Endothelial cell of umbilical vein (primary cell): Measurements from ENCODE around the gene SEMA3E. TPM values are rescaled to one million over a fixed set of nuclear protein-coding genes. Genes with fewer than 3 reads are reported as not detected.
"Not testable (repeated sequence)": the region's sequence is repeated elsewhere in the genome, so short reads cannot be mapped to it uniquely, and the experiment has no call there.

ENCODE experiments used
- BruUV-seq: library from RNA; stranded (reverse); fragments of 400-500 nt; replicated peaks from 2 replicates; lab custom pipeline; 2021; lab: Mats Ljungman, UMichigan
- CTCF ChIA-PET: fragments of 300-600, 350-600 bp; sonication (Branson Sonifier 250); formaldehyde crosslinking; loops from one replicate; lab custom pipeline; 2021; ENCODE audit warnings: antibody characterized with exemption, inconsistent platforms; lab: Charles Lee
- POLR2A ChIA-PET: fragments of 300-600, 350-600 bp; sonication (Branson Sonifier 250); formaldehyde crosslinking; loops from one replicate; lab custom pipeline; 2021; ENCODE audit warnings: antibody characterized with exemption, inconsistent platforms; lab: Charles Lee
- DNase-seq: peaks from one replicate; pipeline ENCODE4 v3.0.0-alpha.2; 2011; ENCODE audit warnings: low read depth, low spot score
- FAIRE-seq: peaks from 2 replicates; lab custom pipeline; 2011; peaks lifted over from hg19 to GRCh38; lab: Jason Lieb, UNC
- H2AFZ ChIP-seq: 2 replicates; pipeline ENCODE4 v1.6.0; 2012; ENCODE audit warnings: low read depth, low read length, control low read depth, inconsistent platforms
- H3K27ac ChIP-seq: 2 replicates; pipeline ENCODE4 v1.5.1; 2011; ENCODE audit warnings: low read depth, mild to moderate bottlenecking, control low read depth, low read length, moderate library complexity; ENCODE audit not compliant: insufficient read depth
- H3K27me3 ChIP-seq, 2 experiments: 2 replicates each; pipeline versions ENCODE4 v1.6.0 to v1.6.1; 2011; ENCODE audit warnings: low read length in 2 of 2, mixed read lengths in 1 of 2; ENCODE audit not compliant: control insufficient read depth in 2 of 2, insufficient read depth in 2 of 2
- H3K36me3 ChIP-seq, 2 experiments: 2 replicates in 1 of 2; 3 replicates in 1 of 2; pipeline ENCODE4 v1.5.1; 2011; ENCODE audit warnings: low read length in 2 of 2, mild to moderate bottlenecking in 1 of 2, moderate library complexity in 1 of 2; ENCODE audit not compliant: control insufficient read depth in 2 of 2, insufficient read depth in 2 of 2; ENCODE audit errors: extremely low read depth in 1 of 2
- H3K4me1 ChIP-seq: 3 replicates; pipeline ENCODE4 v1.5.1; 2011; ENCODE audit warnings: mild to moderate bottlenecking, low read length; ENCODE audit not compliant: control insufficient read depth, insufficient read depth; ENCODE audit errors: extremely low read depth
- H3K4me2 ChIP-seq: 2 replicates; pipeline ENCODE4 v1.6.1; 2011; ENCODE audit warnings: low read length, control low read depth, mixed read lengths; ENCODE audit not compliant: insufficient read depth
- H3K4me3 ChIP-seq, 3 experiments: fragments of 200-600 bp in 1 of 3; sonication (generic), shearing (Covaris generic) in 1 of 3; replicated peaks in 1 of 3; 2 replicates each; pipeline ENCODE4 v1.5.1; 2011 to 2016; ENCODE audit warnings: control low read depth in 3 of 3, low read length in 3 of 3, mild to moderate bottlenecking in 2 of 3, inconsistent platforms in 1 of 3, low read depth in 1 of 3, moderate library complexity in 1 of 3; ENCODE audit not compliant: insufficient read depth in 1 of 3
- H3K79me2 ChIP-seq: 2 replicates; pipeline ENCODE4 v1.6.0; 2012; ENCODE audit warnings: low read length, inconsistent platforms; ENCODE audit not compliant: control insufficient read depth, insufficient read depth
- H3K9ac ChIP-seq: replicated peaks from 2 replicates; pipeline ENCODE3; 2011; ENCODE audit warnings: low read length, control low read depth; ENCODE audit not compliant: insufficient read depth; ENCODE audit errors: extremely low read depth
- H3K9me1 ChIP-seq: replicated peaks from 3 replicates; pipeline ENCODE4 v1.6.0; 2011; ENCODE audit warnings: mild to moderate bottlenecking, low read length; ENCODE audit not compliant: control insufficient read depth, insufficient read depth; ENCODE audit errors: extremely low read depth
- H3K9me3 ChIP-seq: replicated peaks from 2 replicates; pipeline ENCODE4 v1.5.1; 2012; ENCODE audit warnings: low read length, inconsistent platforms; ENCODE audit not compliant: control insufficient read depth, insufficient read depth
- H4K20me1 ChIP-seq: replicated peaks from 2 replicates; pipeline ENCODE3; 2011; ENCODE audit warnings: mild to moderate bottlenecking, low read length; ENCODE audit not compliant: control insufficient read depth, insufficient read depth; ENCODE audit errors: extremely low read depth
- CTCF ChIP-seq, 2 donors: IDR thresholded peaks; 1 replicate in 1 of 2; 2 replicates in 1 of 2; pipeline ENCODE4 v1.5.1; 2011; ENCODE audit warnings: low read length in 2 of 2, mild to moderate bottlenecking in 2 of 2, moderate library complexity in 2 of 2, control low read depth in 1 of 2, inconsistent platforms in 1 of 2, low read depth in 1 of 2; ENCODE audit not compliant: insufficient read depth in 1 of 2; ENCODE audit errors: extremely low read depth in 1 of 2
- EZH2 ChIP-seq: IDR thresholded peaks from 2 replicates; pipeline ENCODE4 v1.6.1; 2012; ENCODE audit warnings: borderline replicate concordance, low read depth, mild to moderate bottlenecking, moderate library complexity, low read length, inconsistent platforms; ENCODE audit not compliant: severe bottlenecking
- FOS ChIP-seq: IDR thresholded peaks from 2 replicates; pipeline ENCODE4 v1.6.1; 2011; ENCODE audit warnings: mild to moderate bottlenecking, low read length, moderate library complexity, borderline replicate concordance; ENCODE audit not compliant: insufficient read depth
- GATA2 ChIP-seq: IDR thresholded peaks from 2 replicates; pipeline ENCODE4 v1.7.0; 2011; ENCODE audit warnings: low read depth, mild to moderate bottlenecking, moderate library complexity, mixed read lengths, low read length; ENCODE audit not compliant: insufficient read length, insufficient read depth
- JUN ChIP-seq: IDR thresholded peaks from 2 replicates; pipeline ENCODE4 v1.6.1; 2011; ENCODE audit warnings: borderline replicate concordance, low read depth; ENCODE audit not compliant: insufficient read length, insufficient read depth
- POLR2A ChIP-seq: IDR thresholded peaks from 2 replicates; pipeline ENCODE4 v1.6.1; 2012; ENCODE audit warnings: low read depth, mild to moderate bottlenecking, control low read depth, low read length
- POLR2AphosphoS5 ChIP-seq: IDR thresholded peaks from 2 replicates; pipeline ENCODE4 v1.6.1; 2012; ENCODE audit warnings: low read depth, mild to moderate bottlenecking, control low read depth, low read length, moderate library complexity; ENCODE audit not compliant: insufficient read depth
- dilution Hi-C: fragments of 300-500 bp; cut with MboI; formaldehyde crosslinking; loops from one replicate; pipeline ENCODE4 v1.15.0; 2019; ENCODE audit warnings: low sequenced_read_pairs; ENCODE audit not compliant: extremely low pct_ligation_motif_present
- intact Hi-C: fragments of 100-400 bp; cut with micrococcal nuclease; formaldehyde crosslinking; loops from one replicate; pipeline ENCODE4 v1.10.0; 2022
- polyA plus RNA-seq, 4 experiments: library from polyadenylated mRNA; depleted of rRNA in 3 of 4; stranded (reverse) in 3 of 4; unstranded in 1 of 4; fragments of >200 nt; gene quantifications; 2 replicates each; pipeline versions ENCODE4 v1.2.1 to v1.2.3, GENCODE V29; 2011 to 2012; ENCODE audit warnings: missing spikeins in 1 of 4
- total RNA-seq: library from RNA; stranded (reverse); gene quantifications from 2 replicates; pipeline ENCODE4 v1.2.3, GENCODE V29; 2021
- TF ChIP-seq, protein P1 (sequence below): IDR thresholded peaks from 2 replicates; pipeline ENCODE4 v1.6.1; 2011; ENCODE audit not compliant: insufficient read depth, insufficient read length

The SEMA3E gene
- total and polyA plus RNA-seq, 2 donors (not counting 3 experiments of a cell fraction or from before 2014, with no cell fraction given): not detected

GRCh38 chr7:83562289-83562688 is 86.7 kb downstream of the SEMA3E start:
- Histone ChIP-seq H3K9me3 (no peaks in the 10 kb centered on the region), H4K20me1 (no peaks in the 10 kb centered on the region), H3K27ac (no peak overlapping the region), H3K27me3 (no peaks in the 10 kb centered on the region), H3K4me2 (no peak overlapping the region), H3K4me1 (no peaks in the 10 kb centered on the region), H2AFZ (no peak overlapping the region), H3K9ac (no peak overlapping the region), H3K9me1 (no peaks in the 10 kb centered on the region), H3K36me3 (no peaks in the 10 kb centered on the region), H3K4me3 (no peak overlapping the region), H3K79me2 (no peaks in the 10 kb centered on the region)
- BruUV-seq: no TSS peak
- dilution Hi-C loops: no loop called here
- no peak for DNase-seq
- POLR2A ChIA-PET: no interaction called here
- no peak for TF ChIP-seq JUN
- TF ChIP-seq, protein P1, sequence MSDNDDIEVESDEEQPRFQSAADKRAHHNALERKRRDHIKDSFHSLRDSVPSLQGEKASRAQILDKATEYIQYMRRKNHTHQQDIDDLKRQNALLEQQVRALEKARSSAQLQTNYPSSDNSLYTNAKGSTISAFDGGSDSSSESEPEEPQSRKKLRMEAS: no peak
- no peak for TF ChIP-seq POLR2AphosphoS5
- no peak for TF ChIP-seq EZH2
- TF ChIP-seq FOS: no peak
- TF ChIP-seq POLR2A: no peak
- intact Hi-C loops: no loop called here
- no peak for FAIRE-seq
- CTCF ChIA-PET: no interaction called here

- intact Hi-C loops: no loop called here
- POLR2A ChIA-PET: no interaction called here
- no peak overlapping the region for H3K4me2 ChIP-seq
- CTCF ChIA-PET: no interaction called here
- no peak for DNase-seq
- no peak overlapping the region for H3K27ac ChIP-seq
- no peak overlapping the region for H2AFZ ChIP-seq
- FAIRE-seq: no peak
- H3K27me3 ChIP-seq: no peaks in the 10 kb centered on the region
- no peaks in the 10 kb centered on the region for H3K9me1 ChIP-seq
- no peak overlapping the region for H3K9ac ChIP-seq
- BruUV-seq: no TSS peak
- H3K79me2 ChIP-seq: no peaks in the 10 kb centered on the region
- no peaks in the 10 kb centered on the region for H3K9me3 ChIP-seq
- H4K20me1 ChIP-seq: no peaks in the 10 kb centered on the region
- no peak overlapping the region for H3K4me3 ChIP-seq
- no peaks in the 10 kb centered on the region for H3K4me1 ChIP-seq
- TF ChIP-seq GATA2 (no peak), FOS (no peak), CTCF (IDR thresholded peaks at IDR 0.05; ENCODE audit: extremely low read depth in 1 of 2, insufficient read depth in 1 of 2, low read depth in 1 of 2, low read length in 2 of 2) (no peak)
- dilution Hi-C loops: no loop called here
- H3K36me3 ChIP-seq: no peaks in the 10 kb centered on the region
Measured at GRCh38 chr7:83559887-83560286, 89.1 kb downstream of the SEMA3E start.

GRCh38 chr7:83552556-83552955 is 96.4 kb downstream of the SEMA3E start:
- DNase-seq, H3K27me3 ChIP-seq, BruUV-seq, H3K9me1 ChIP-seq, H3K9me3 ChIP-seq, H3K79me2 ChIP-seq, POLR2A ChIA-PET, H2AFZ ChIP-seq, CTCF ChIA-PET, H3K4me1 ChIP-seq, FAIRE-seq, H4K20me1 ChIP-seq, H3K36me3 ChIP-seq, H3K27ac ChIP-seq, H3K4me2 ChIP-seq, H3K9ac ChIP-seq, dilution Hi-C loops, H3K4me3 ChIP-seq, intact Hi-C loops: not testable (repeated sequence)
